Left lung (tissue), 10 donors: ENCODE measurements around the gene NDRG3. TPM values are rescaled to one million over a fixed set of nuclear protein-coding genes. Genes with fewer than 3 reads are reported as not detected.

Source experiments
- ATAC-seq: fragments of 200-7000 bp; cut with Tn5 transposase; one replicate; pipeline ENCODE4 v1.9.1; 2020; ENCODE audit warnings: moderate library complexity
- DNase-seq, 4 donors: peaks; one replicate each; pipeline ENCODE4 v3.0.0-alpha.2; 2013 to 2020
- H3K27ac ChIP-seq, 2 donors: fragments of 200-600 bp; sonication (generic) in 1 of 2; one replicate each; pipeline versions ENCODE4 v1.5.0 to v1.8.0; 2020 to 2021
- H3K27me3 ChIP-seq, 2 donors: fragments of 200-600 bp; sonication (generic) in 1 of 2; one replicate each; pipeline versions ENCODE4 v1.5.0 to v1.8.0; 2020 to 2021
- H3K36me3 ChIP-seq, 2 donors: fragments of 200-600 bp; sonication (generic) in 1 of 2; one replicate each; pipeline versions ENCODE4 v1.5.0 to v1.8.0; 2020 to 2021
- H3K4me1 ChIP-seq, 2 donors: fragments of 200-600 bp; one replicate each; pipeline ENCODE4 v1.8.0; 2021
- H3K4me3 ChIP-seq, 2 donors: fragments of 200-600 bp; sonication (generic) in 1 of 2; one replicate each; pipeline versions ENCODE4 v1.5.0 to v1.8.0; 2020 to 2021; ENCODE audit warnings: mild to moderate bottlenecking in 1 of 2
- H3K9me3 ChIP-seq, 2 donors: fragments of 200-600 bp; sonication (generic) in 1 of 2; one replicate each; pipeline versions ENCODE4 v1.5.0 to v1.8.0; 2020 to 2021
- intact Hi-C, 2 donors: fragments of 100-400 bp; cut with DNase I; formaldehyde crosslinking; loops; one replicate each; pipeline versions ENCODE4 v1.11.2 to v1.14.2; 2022
- polyA plus RNA-seq, 6 donors: library from polyadenylated mRNA; unstranded; fragments of 120-200 nt; gene quantifications; one replicate each; pipeline ENCODE4 v1.2.1, GENCODE V29; 2013; ENCODE audit not compliant: insufficient read length in 6 of 6
- total RNA-seq, 2 donors: library from RNA; stranded (reverse); fragmentation: NEBNext Ultra II Directional; extraction: Animal tissue kit (Norgen Biotek cat#: 25700); gene quantifications; one replicate each; pipeline ENCODE4 v1.2.1, GENCODE V29; 2021
- TF ChIP-seq, protein P1 (sequence below), 2 donors: fragments of 200-600 bp; sonication (generic) in 1 of 2; IDR thresholded peaks; one replicate each; pipeline versions ENCODE4 v1.5.0 to v1.8.0; 2021; ENCODE audit warnings: antibody characterized with exemption in 2 of 2
- donor health status: DM: no; HTN: yes; CAD: no.
- donor health status: DM: no; HTN: no; CAD: no.

NDRG3 gene
- total and polyA plus RNA-seq, 8 donors: 28.6 to 41.2 (median 33.9) TPM

DNA sequence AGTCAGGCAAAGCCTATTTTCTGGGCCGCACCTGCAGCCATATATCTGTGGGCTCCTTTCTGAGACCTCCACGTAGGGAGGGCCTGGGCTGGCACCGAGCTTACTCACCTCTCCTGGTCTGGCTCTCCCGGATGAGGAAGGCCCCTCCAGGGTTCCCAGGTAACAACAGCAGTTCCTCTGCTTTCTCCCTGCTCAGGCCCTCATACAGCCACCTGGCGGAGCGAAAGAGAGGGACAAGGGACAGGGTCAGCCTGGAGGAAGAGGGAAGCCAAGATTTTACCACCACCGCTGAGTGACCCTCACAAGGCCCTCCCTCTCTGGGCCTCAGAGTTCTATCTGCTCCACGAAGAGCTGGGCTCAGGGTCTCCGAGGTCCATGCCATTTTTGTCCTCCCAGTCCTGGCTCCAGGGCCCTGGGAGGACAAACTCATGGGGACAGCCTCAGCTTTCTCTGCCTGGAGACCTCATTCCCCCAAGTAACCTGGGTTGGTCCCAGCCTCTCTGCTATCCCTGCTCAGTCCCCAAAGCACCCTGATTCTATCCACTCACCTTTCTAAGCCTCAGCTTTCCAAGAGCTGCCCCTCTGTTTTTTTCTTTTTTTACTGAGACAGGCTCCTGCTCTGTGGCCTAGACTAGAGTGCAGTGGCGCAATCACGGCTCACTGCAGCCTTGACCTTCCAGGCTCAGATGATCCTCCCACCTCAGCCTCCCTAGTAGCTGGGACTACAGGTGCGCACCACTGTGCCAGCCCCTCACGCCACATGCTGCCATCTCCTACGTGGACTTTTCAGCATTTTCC, 113.2 kb downstream of the NDRG3 start:
- TF ChIP-seq, protein P1, sequence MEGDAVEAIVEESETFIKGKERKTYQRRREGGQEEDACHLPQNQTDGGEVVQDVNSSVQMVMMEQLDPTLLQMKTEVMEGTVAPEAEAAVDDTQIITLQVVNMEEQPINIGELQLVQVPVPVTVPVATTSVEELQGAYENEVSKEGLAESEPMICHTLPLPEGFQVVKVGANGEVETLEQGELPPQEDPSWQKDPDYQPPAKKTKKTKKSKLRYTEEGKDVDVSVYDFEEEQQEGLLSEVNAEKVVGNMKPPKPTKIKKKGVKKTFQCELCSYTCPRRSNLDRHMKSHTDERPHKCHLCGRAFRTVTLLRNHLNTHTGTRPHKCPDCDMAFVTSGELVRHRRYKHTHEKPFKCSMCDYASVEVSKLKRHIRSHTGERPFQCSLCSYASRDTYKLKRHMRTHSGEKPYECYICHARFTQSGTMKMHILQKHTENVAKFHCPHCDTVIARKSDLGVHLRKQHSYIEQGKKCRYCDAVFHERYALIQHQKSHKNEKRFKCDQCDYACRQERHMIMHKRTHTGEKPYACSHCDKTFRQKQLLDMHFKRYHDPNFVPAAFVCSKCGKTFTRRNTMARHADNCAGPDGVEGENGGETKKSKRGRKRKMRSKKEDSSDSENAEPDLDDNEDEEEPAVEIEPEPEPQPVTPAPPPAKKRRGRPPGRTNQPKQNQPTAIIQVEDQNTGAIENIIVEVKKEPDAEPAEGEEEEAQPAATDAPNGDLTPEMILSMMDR (IDR thresholded peaks at IDR 0.05): no peak
- Histone ChIP-seq H3K4me1 (peaks cover 0 to 11% of the 10 kb centered on the region in 2 donors), H3K27me3 (no peaks in the 10 kb centered on the region), H3K36me3 (no peaks in the 10 kb centered on the region), H3K9me3 (no peaks in the 10 kb centered on the region), H3K4me3 (no peak overlapping the region), H3K27ac (no peak overlapping the region)
- no peak for ATAC-seq
- intact Hi-C loops: no loop called here
- no peak for DNase-seq

DNA sequence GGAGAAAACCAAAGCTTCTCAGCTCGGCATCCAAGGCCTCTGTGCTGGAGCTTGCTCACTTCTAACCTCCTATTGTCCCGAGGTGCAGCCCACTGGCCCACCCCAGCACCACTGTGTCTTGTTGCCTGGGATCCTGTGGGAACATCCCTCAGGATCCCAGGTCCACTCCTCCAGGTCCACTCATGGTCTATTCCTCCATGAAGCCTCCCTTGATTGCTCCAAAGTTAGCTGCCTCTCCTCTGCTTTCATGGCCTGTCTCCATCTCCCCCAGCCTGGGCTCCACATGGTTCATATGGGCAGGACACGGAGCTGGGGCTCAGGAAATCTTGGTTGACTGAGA, 113.8 kb downstream of the NDRG3 start:
- no peak overlapping the region for H3K4me3 ChIP-seq
- H3K9me3 ChIP-seq: no peaks in the 10 kb centered on the region
- intact Hi-C loops: no loop called here
- H3K27me3 ChIP-seq: no peaks in the 10 kb centered on the region
- TF ChIP-seq, protein P1 (IDR thresholded peaks at IDR 0.05): no peak
- peaks cover 0 to 11% of the 10 kb centered on the region in 2 donors for H3K4me1 ChIP-seq
- H3K36me3 ChIP-seq: no peaks in the 10 kb centered on the region
- no peak for DNase-seq
- H3K27ac ChIP-seq: no peak overlapping the region
- no peak for ATAC-seq

DNA sequence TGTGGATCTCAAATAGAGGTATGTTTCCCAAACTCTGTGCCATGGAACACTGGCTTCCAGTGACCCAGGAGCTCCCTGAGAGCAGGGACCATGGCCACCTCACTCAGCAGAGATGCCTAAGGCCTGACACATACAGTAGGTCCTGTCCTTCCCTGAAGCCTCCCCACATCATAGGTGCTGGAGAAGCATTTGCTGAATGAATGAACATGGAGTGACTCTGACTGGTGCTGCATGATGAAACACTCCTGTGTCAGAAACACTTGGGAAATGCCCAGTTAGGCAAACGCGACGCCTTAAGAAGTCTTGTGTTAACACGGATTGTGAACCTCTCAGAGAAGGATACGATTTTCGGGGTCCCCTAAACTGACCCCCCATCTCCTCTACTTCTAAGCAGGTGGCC, 114.2 kb downstream of the NDRG3 start:
- intact Hi-C loops: no loop called here
- H3K4me1 ChIP-seq: peaks cover 0 to 11% of the 10 kb centered on the region in 2 donors
- no peaks in the 10 kb centered on the region for H3K36me3 ChIP-seq
- no peaks in the 10 kb centered on the region for H3K9me3 ChIP-seq
- DNase-seq (no peak), ATAC-seq (no peak)
- no peak overlapping the region for H3K27ac ChIP-seq
- H3K4me3 ChIP-seq: no peak overlapping the region
- H3K27me3 ChIP-seq: no peaks in the 10 kb centered on the region
- TF ChIP-seq, protein P1 (IDR thresholded peaks at IDR 0.05): no peak

- DNase-seq (peak in 1 of 4 donors; percentile 76), ATAC-seq (no peak)
- TF ChIP-seq, protein P1 (IDR thresholded peaks at IDR 0.05): no peak
- Histone ChIP-seq H3K27ac (peak overlapping the region in 1 of 2 donors; percentile 37), H3K27me3 (no peaks in the 10 kb centered on the region), H3K9me3 (no peaks in the 10 kb centered on the region), H3K4me1 (peaks cover 0 to 11% of the 10 kb centered on the region in 2 donors), H3K36me3 (no peaks in the 10 kb centered on the region), H3K4me3 (no peak overlapping the region)
- intact Hi-C loops: no loop called here
These were observed 115.9 kb downstream of the NDRG3 start for GRCh38 chr20:36629719-36630681.

GRCh38 chr20:36628076-36628475, 117.8 kb downstream of the NDRG3 start:
- Histone ChIP-seq H3K27ac (no peak overlapping the region), H3K36me3 (no peaks in the 10 kb centered on the region), H3K27me3 (no peaks in the 10 kb centered on the region), H3K9me3 (no peaks in the 10 kb centered on the region), H3K4me3 (no peak overlapping the region), H3K4me1 (peaks cover 0 to 11% of the 10 kb centered on the region in 2 donors)
- TF ChIP-seq, protein P1 (IDR thresholded peaks at IDR 0.05): no peak
- DNase-seq (no peak), ATAC-seq (no peak)
- intact Hi-C loops: no loop called here
